NCI-H1694 (cell line): ENCODE data around the gene LIPA.

Source experiments
- DNase-seq: peaks from one replicate; lab custom pipeline; 2025; lab: John Stamatoyannopoulos, UW

LIPA gene

DNA sequence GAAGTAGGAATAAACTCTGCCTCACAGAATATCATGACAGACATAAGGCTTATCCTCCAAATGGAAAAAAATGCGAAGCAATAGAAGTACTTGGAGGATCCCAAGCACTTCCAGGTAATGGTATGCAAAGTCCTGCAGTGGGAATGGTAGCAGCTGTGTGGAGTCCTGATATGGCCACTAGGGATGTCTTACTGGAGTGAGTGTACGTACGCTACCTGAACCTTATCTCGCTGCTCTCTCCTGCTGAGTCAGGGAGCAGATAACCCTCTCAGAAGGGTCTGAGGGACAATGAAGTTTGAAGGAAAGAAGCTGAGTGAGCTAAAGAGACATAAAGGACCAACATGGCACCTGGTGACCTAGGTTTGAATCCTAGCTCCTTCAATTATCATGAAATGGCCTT, 86.7 kb downstream of the LIPA start:
- no peak for DNase-seq

DNA sequence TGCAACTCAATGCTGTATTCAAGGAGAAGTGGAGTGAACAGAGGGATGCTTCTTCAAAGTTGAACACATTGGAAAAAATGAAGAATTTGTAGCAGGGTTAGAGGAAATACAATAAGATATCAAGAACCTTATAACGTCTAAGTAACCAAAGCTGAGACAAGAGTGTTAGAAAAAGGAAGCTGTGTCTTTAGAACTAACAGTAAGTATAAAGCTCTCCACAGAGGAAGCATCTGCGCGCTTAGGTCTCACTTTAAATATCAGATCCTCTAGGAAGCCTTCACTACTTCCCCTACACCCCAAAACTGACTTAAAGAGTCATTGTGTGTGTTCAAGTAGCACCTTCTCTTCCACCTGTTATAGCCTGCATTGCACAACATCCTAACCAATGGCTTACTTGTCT, 87.5 kb downstream of the LIPA start:
- no peak for DNase-seq
